ENCODE measurements around the gene ITGB4. TPM values are rescaled to one million over a fixed set of nuclear protein-coding genes. Genes with fewer than 3 reads are reported as not detected.
A peak's percentile ranks its signal among the peaks of the same experiment; 100 is the strongest.

Gene ITGB4
- total RNA-seq, 4 donors from 2014 or later: 31.1 to 66.3 (median 41.8) TPM

- no peak overlapping the region for H3K4me3 ChIP-seq
- no peak overlapping the region for H3K27ac ChIP-seq
- H3K4me1 ChIP-seq: no peaks in the 10 kb centered on the region
- no peak for ATAC-seq
- peaks cover 14% of the 10 kb centered on the region for H3K27me3 ChIP-seq
- 63 to 85% methylated on average over 3 to 4 of the region's 4 CpGs for WGBS, 2 donors (ENCODE audit: low coverage in 1 of 2)
- H3K36me3 ChIP-seq: peaks cover 0 to 69% of the 10 kb centered on the region in 2 donors
- TF ChIP-seq POLR2A (IDR thresholded peaks at IDR 0.05) (no peak), EP300 (IDR thresholded peaks at IDR 0.05) (no peak), POLR2AphosphoS5 (IDR thresholded peaks at IDR 0.05) (no peak)
- TF ChIP-seq, protein P1, sequence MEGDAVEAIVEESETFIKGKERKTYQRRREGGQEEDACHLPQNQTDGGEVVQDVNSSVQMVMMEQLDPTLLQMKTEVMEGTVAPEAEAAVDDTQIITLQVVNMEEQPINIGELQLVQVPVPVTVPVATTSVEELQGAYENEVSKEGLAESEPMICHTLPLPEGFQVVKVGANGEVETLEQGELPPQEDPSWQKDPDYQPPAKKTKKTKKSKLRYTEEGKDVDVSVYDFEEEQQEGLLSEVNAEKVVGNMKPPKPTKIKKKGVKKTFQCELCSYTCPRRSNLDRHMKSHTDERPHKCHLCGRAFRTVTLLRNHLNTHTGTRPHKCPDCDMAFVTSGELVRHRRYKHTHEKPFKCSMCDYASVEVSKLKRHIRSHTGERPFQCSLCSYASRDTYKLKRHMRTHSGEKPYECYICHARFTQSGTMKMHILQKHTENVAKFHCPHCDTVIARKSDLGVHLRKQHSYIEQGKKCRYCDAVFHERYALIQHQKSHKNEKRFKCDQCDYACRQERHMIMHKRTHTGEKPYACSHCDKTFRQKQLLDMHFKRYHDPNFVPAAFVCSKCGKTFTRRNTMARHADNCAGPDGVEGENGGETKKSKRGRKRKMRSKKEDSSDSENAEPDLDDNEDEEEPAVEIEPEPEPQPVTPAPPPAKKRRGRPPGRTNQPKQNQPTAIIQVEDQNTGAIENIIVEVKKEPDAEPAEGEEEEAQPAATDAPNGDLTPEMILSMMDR (IDR thresholded peaks at IDR 0.05): no peak
- H3K9me3 ChIP-seq: no peaks in the 10 kb centered on the region
These were observed 13.5 kb downstream of the ITGB4 start for GRCh38 chr17:75734674-75735294.

DNA sequence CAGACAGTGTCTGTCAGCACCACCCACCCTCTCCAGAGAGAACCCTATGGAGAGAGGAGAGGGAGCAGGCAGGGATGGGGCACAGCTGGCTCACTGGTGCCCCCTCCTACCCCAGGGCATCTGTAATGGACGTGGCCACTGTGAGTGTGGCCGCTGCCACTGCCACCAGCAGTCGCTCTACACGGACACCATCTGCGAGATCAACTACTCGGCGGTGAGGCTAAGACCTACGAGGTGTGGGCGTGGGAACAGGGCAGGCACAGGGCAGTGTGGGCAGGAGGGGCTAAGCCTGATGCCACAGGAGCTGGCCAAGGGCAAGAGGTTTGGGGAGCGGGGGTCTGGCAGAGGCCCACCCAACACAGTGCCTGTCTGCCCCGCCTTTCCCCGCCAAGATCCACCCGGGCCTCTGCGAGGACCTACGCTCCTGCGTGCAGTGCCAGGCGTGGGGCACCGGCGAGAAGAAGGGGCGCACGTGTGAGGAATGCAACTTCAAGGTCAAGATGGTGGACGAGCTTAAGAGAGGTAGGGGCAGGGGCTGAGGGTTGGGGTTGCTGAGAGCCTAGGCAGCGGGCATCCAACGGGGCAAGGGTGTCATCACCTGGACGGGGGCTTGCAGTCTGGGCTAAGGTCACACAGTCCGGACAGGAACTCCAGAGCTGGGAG, 15.0 kb downstream of the ITGB4 start:
- no peak for ATAC-seq
- 83 to 84% methylated on average over 7 to 10 of the region's 26 CpGs for WGBS, 2 donors (ENCODE audit: low coverage in 1 of 2)
- H3K4me1 ChIP-seq: no peaks in the 10 kb centered on the region
- H3K9me3 ChIP-seq: no peaks in the 10 kb centered on the region
- no peak overlapping the region for H3K27ac ChIP-seq
- H3K27me3 ChIP-seq: peaks cover 14% of the 10 kb centered on the region
- peaks cover 0 to 67% of the 10 kb centered on the region in 2 donors for H3K36me3 ChIP-seq
- no peak overlapping the region for H3K4me3 ChIP-seq
- no peak for TF ChIP-seq EP300 (IDR thresholded peaks at IDR 0.05)
- no peak for TF ChIP-seq POLR2A (IDR thresholded peaks at IDR 0.05)
- no peak for TF ChIP-seq POLR2AphosphoS5 (IDR thresholded peaks at IDR 0.05)
- TF ChIP-seq, protein P1 (IDR thresholded peaks at IDR 0.05): no peak

GRCh38 chr17:75737133-75737962, 16.1 kb downstream of the ITGB4 start:
- no peak overlapping the region for H3K27ac ChIP-seq
- H3K27me3 ChIP-seq: peaks cover 14% of the 10 kb centered on the region
- peak; percentile 4 for ATAC-seq
- TF ChIP-seq, protein P1 (IDR thresholded peaks at IDR 0.05): no peak
- no peak for TF ChIP-seq EP300 (IDR thresholded peaks at IDR 0.05)
- TF ChIP-seq POLR2A (IDR thresholded peaks at IDR 0.05): no peak
- TF ChIP-seq POLR2AphosphoS5 (IDR thresholded peaks at IDR 0.05): no peak
- H3K36me3 ChIP-seq: peaks cover 0 to 66% of the 10 kb centered on the region in 2 donors
- H3K4me3 ChIP-seq: no peak overlapping the region
- 60 to 100% methylated on average over 1 of the region's 20 CpGs for WGBS, 2 donors (ENCODE audit: low coverage in 1 of 2)
- no peaks in the 10 kb centered on the region for H3K4me1 ChIP-seq
- H3K9me3 ChIP-seq: no peaks in the 10 kb centered on the region

DNA sequence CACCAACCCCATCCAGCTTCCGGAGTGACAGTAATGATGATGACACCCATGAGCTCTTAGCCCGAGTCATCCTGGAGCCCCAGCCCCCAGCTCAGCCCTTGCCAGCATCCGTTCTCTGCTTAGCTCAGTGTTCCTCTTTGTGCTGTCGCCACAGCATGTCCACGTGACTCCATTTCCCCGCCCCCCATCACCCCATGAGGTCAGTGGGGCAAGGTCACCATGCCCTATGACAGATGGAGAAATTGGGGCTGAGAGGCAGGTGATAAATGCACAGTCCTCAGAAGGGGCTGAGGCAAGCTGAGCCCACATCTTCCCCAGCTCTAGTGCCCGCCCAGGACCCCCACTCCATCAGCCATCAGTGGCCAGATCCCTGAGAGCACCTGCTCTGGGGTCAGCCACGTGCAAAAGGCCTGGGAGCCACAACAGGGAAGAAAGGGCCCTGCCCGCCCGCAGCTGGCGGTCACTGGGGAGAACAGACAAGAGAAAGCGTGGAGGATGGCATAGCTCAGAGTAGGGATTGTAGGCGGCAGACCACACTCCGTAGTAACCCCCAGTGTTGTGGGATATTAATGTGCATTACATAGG, 17.1 kb downstream of the ITGB4 start:
- no peak overlapping the region for H3K4me3 ChIP-seq
- WGBS, 2 donors (ENCODE audit: low coverage in 1 of 2): 43 to 59% methylated on average over 3 to 4 of the region's 14 CpGs
- ATAC-seq: peak; percentile 37
- no peak for TF ChIP-seq POLR2AphosphoS5 (IDR thresholded peaks at IDR 0.05)
- TF ChIP-seq POLR2A (IDR thresholded peaks at IDR 0.05): no peak
- TF ChIP-seq EP300 (IDR thresholded peaks at IDR 0.05): no peak
- TF ChIP-seq, protein P1 (IDR thresholded peaks at IDR 0.05): no peak
- no peak overlapping the region for H3K27ac ChIP-seq
- H3K27me3 ChIP-seq: peaks cover 14% of the 10 kb centered on the region
- H3K36me3 ChIP-seq: peaks cover 0 to 70% of the 10 kb centered on the region in 2 donors
- no peaks in the 10 kb centered on the region for H3K9me3 ChIP-seq
- H3K4me1 ChIP-seq: no peaks in the 10 kb centered on the region

Data from gastroesophageal sphincter (tissue), 4 donors.